Uterine smooth muscle cell (primary cell): Measurements from ENCODE around the gene RAC2. TPM values are rescaled to one million over a fixed set of nuclear protein-coding genes. Genes with fewer than 3 reads are reported as not detected.

Source experiments
- total RNA-seq: library from RNA; depleted of rRNA; stranded (reverse); fragments of >200 nt; gene quantifications from 2 replicates; pipeline ENCODE4 v1.2.3, GENCODE V29; 2014

RAC2 gene
- 4.0 and 7.7 TPM in 2 replicates for total RNA-seq

GRCh38 chr22:37244114-37244921, at the start of gene RAC2:
Gene RAC2, minus strand, starts transcription at chr22:37244269. Its CDS starts 121 bp downstream, at chr22:37244148.

GRCh38 chr22:37282385-37282677, 38.3 kb upstream of the RAC2 start, which contains the start of gene CYTH4:
Gene CYTH4, plus strand, starts transcription at chr22:37282508. Its CDS starts 62 bp downstream, at chr22:37282570.

GRCh38 chr22:37212174-37212906, 31.7 kb downstream of the RAC2 start, which contains the start of gene SSTR3:
Gene SSTR3, minus strand, starts transcription at chr22:37212477. Its CDS starts 4,674 bp downstream, at chr22:37207803.

GRCh38 chr22:37187891-37188761, 55.9 kb downstream of the RAC2 start, which contains the start of gene C1QTNF6:
Gene C1QTNF6, minus strand, starts transcription at chr22:37188247. Its CDS starts 34 bp downstream, at chr22:37188213.

Other genes with a start within 250 kb of the RAC2 start
- 31.9 and 38.6 TPM in 2 replicates for gene TST, start 224.8 kb downstream of the RAC2 start, total RNA-seq
- gene MPST, start 224.5 kb downstream of the RAC2 start, total RNA-seq, result 47.5 and 62.5 TPM in 2 replicates
- gene KCTD17, start 192.5 kb downstream of the RAC2 start, total RNA-seq, result 30.5 and 40.8 TPM in 2 replicates
- gene TMPRSS6, start 134.6 kb downstream of the RAC2 start, total RNA-seq, result not detected in 2 replicates
- 0.11 and 0.25 TPM in 2 replicates for gene IL2RB, start 94.4 kb downstream of the RAC2 start, total RNA-seq
- 2.7 and 4.0 TPM in 2 replicates for gene C1QTNF6, start 56.0 kb downstream of the RAC2 start, total RNA-seq
- 0.12 and 0.33 TPM in 2 replicates for gene SSTR3, start 31.8 kb downstream of the RAC2 start, total RNA-seq
- gene CYTH4, start 38.2 kb upstream of the RAC2 start, total RNA-seq, result 0.12 and 0.33 TPM in 2 replicates
- gene ELFN2, start 183.2 kb upstream of the RAC2 start, total RNA-seq, result 0.25 and 1.00 TPM in 2 replicates
- under 0.01 and 0.25 TPM in 2 replicates for gene MFNG, start 242.1 kb upstream of the RAC2 start, total RNA-seq